Naive B cell (primary cell): ENCODE data around the gene CYFIP1. TPM values are rescaled to one million over a fixed set of nuclear protein-coding genes. Genes with fewer than 3 reads are reported as not detected.

Experiments
- ATAC-seq, 2 donors: fragments of 150-1000 bp; cut with Tn5 transposase; 2 replicates each; pipeline ENCODE4 v1.10.0; 2021; ENCODE audit warnings: low read depth in 2 of 2, mild to moderate bottlenecking in 2 of 2, moderate library complexity in 2 of 2
- DNase-seq: peaks from one replicate; pipeline ENCODE4 v3.0.0; 2022
- H3K27ac Mint-ChIP-seq, 6 donors: one replicate each; pipeline ENCODE4 v1.8.0; 2020 to 2022; ENCODE audit warnings: mild to moderate bottlenecking in 6 of 6, mixed read lengths in 6 of 6, moderate library complexity in 5 of 6, inconsistent platforms in 2 of 6
- H3K27me3 Mint-ChIP-seq, 3 donors: one replicate each; pipeline ENCODE4 v1.8.0; 2021 to 2022; ENCODE audit warnings: mixed read lengths in 3 of 3, mild to moderate bottlenecking in 1 of 3
- H3K36me3 Mint-ChIP-seq, 2 donors: one replicate each; pipeline ENCODE4 v1.8.0; 2020 to 2022; ENCODE audit warnings: mixed read lengths in 2 of 2, inconsistent platforms in 1 of 2, mild to moderate bottlenecking in 1 of 2
- H3K4me1 Mint-ChIP-seq, 3 donors: one replicate each; pipeline ENCODE4 v1.8.0; 2020 to 2022; ENCODE audit warnings: mixed read lengths in 3 of 3, inconsistent platforms in 1 of 3, mild to moderate bottlenecking in 1 of 3, moderate library complexity in 1 of 3
- H3K4me3 Mint-ChIP-seq, 8 donors: one replicate each; pipeline ENCODE4 v1.8.0; 2020 to 2022; ENCODE audit warnings: mild to moderate bottlenecking in 8 of 8, mixed read lengths in 8 of 8, moderate library complexity in 8 of 8, inconsistent platforms in 2 of 8
- H3K9me3 Mint-ChIP-seq, 7 donors: one replicate each; pipeline ENCODE4 v1.8.0; 2020 to 2022; ENCODE audit warnings: mixed read lengths in 7 of 7, mild to moderate bottlenecking in 5 of 7, inconsistent platforms in 2 of 7, moderate library complexity in 1 of 7
- polyA plus RNA-seq, 6 donors: library from polyadenylated mRNA; unstranded; fragments of 300-500 nt; fragmentation: Illumina TruSeq; gene quantifications; one replicate each; pipeline ENCODE4 v1.2.3, GENCODE V29; 2021; ENCODE audit warnings: low read depth in 6 of 6

Gene CYFIP1
- polyA plus RNA-seq, 6 donors from 2014 or later: 0.56 to 2.1 (median 0.86) TPM; not detected in 1

DNA sequence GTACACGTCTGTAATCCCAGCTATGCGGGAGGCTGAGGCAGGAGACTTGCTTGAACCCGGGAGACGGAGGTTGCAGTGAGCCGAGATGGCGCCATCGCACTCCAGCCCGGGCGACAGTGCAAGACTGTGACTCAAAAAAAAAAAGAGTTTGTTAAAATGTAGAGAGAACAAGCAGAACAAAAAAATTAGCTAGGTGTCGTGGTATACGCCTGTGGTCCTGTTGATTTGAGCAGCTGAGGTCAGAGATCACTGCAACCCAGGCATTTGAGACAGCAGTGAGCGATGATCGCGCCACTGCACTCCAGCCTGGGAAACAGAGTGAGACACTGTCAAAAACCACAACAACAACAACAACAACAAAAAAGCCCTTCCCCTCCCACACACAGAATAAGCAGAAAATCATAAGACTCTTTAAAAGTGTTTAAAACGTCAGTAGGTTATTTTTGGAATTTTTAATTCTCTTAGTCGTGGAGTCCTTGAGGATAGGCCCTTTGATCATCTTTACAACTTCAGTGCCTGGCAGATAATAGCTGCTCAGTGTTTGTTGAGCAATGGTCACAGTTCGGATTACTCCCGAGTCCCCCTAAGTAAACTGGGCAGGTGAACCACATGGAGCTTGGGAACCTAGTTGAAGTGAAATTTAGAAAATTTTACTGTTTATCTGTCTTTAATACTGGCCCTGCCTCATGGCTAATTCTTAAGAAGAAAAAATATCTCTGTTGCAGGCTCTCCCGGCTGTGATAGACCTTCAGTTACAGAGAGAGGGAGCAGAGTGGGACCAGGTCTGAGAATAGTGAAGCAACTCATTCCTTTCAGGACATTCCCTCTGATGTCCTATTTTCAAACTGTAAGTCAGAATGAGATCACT, 135.5 kb downstream of the CYFIP1 start:
- Mint-ChIP-seq H3K4me3 (peak overlapping the region in 3 of 8 donors; percentile 52 to 78 (median 53)), H3K9me3 (no peaks in the 10 kb centered on the region), H3K36me3 (peaks cover 9 to 12% of the 10 kb centered on the region in 2 donors), H3K27ac (peak overlapping the region; percentile 65 to 89 (median 78)), H3K4me1 (peaks cover 38 to 93% (median 59%) of the 10 kb centered on the region in 3 donors), H3K27me3 (no peaks in the 10 kb centered on the region)
- DNase-seq (no peak), ATAC-seq (no peak)

DNA sequence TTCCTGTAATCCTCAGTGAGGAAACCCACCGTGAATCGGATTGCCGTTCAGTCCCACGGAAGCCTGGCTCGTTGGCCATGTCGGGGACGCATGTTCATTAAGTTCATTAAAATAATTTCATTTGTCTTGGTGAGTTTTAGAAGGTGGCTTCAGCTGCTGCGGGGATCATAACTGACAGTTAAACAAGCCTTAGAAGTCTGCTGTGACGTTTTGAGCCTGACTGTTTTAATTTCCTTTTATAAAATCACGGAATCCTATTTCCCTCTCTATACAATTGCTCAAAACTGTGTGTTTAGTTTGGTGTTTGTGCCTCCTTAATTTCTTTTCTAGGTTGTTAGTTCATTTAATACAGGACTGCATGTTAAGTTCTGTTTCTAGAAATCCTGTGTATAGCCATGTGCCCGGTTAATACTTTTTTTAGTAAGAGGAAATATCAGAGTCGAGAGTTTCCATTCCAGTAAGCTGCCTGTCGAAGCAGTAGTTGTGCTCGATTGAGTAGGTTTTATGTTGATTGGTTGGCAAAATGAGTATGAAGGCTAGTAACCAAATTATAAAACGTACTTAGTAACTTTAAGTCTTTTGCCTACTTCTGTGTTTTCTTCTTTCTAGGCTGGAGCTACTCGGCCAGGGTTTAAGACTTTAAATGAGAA, 141.0 kb downstream of the CYFIP1 start:
- peak overlapping the region; percentile 98 to 99 (median 98) for H3K27ac Mint-ChIP-seq
- DNase-seq (peak; percentile 71), ATAC-seq (peak; percentile 44 to 46)
- H3K27me3 Mint-ChIP-seq: no peaks in the 10 kb centered on the region
- H3K9me3 Mint-ChIP-seq: peaks cover 0 to under 1% (median 0%) of the 10 kb centered on the region in 7 donors
- H3K4me3 Mint-ChIP-seq: peak overlapping the region; percentile 93 to 98 (median 95)
- H3K36me3 Mint-ChIP-seq: peaks cover 6 to 9% of the 10 kb centered on the region in 2 donors
- H3K4me1 Mint-ChIP-seq: peaks cover 25 to 49% (median 45%) of the 10 kb centered on the region in 3 donors

DNA sequence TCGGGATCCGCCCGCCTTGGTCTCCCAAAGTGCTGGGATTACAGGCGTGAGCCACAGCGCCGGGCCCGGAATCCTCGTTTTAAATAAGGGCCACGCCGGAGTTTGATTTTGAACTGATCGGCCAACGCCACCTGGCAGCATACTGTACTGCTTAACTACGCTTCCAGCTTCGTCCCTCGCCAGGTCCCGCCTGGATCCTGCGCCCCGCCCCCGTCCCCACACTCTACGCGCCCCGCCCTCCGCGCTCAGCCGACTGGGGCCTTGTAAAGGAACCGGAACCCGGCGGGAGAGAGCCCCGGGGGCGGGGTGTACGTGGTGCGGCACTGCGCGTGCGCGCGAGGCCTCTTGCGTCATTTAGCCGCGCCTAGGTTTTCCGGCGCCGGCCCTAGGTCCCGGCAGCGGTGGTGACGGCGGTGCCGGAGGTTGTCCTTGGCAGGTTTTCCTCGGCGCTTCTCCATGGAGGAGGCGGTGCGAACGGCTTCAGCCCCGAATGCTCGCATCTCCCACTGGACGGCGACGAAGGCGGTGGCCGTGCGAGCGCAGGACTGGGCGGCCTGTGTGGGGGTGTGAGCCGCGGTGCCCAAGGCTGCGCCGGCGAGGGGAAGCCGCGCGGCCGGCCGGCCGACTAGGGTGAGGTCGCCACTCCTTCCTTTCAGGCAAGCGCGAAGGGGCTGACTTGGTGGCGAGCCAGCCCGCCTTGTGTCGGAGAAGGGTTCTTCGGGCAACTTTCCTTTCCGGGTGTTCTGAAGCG, 141.7 kb downstream of the CYFIP1 start, which contains the start of gene NIPA2:
NIPA2 (plus strand) TSS at position 375 of the 751 bp plus-strand sequence. CDS start 13,066 bp downstream, outside the sequence.
- H3K36me3 Mint-ChIP-seq: peaks cover 6 to 9% of the 10 kb centered on the region in 2 donors
- H3K4me3 Mint-ChIP-seq: peak within 1 kb of the TSS; percentile 93 to 98 (median 95)
- peak; percentile 98 for DNase-seq
- peaks cover 0 to 3% (median 0%) of the 10 kb centered on the region in 7 donors for H3K9me3 Mint-ChIP-seq
- ATAC-seq: peak; percentile 71 to 77
- H3K27ac Mint-ChIP-seq: peak within 1 kb of the TSS; percentile 98 to 99 (median 98)
- H3K27me3 Mint-ChIP-seq: no peaks in the 10 kb centered on the region
- peaks cover 25 to 44% (median 43%) of the 10 kb centered on the region in 3 donors for H3K4me1 Mint-ChIP-seq

DNA sequence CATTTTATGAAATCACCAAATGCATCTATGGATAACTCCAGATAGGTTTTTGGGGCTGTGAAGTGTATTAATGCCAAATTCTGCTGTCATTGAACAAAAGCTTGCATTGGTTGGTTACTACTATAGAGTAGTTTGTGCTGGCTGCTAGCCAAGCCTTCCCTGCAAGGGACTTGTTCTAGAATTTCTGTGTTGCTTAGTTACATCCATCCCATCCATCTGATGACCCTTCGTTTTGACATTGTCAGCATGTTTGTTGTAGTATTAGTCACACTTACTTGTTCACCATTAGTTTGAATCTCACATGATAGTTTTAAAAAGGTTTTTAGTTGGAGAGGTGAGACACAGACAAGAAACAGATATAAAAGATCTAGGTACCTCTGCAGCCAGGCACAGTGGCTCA, 148.7 kb downstream of the CYFIP1 start:
- DNase-seq (no peak), ATAC-seq (no peak)
- no peaks in the 10 kb centered on the region for H3K27me3 Mint-ChIP-seq
- H3K9me3 Mint-ChIP-seq: peaks cover 0 to 7% (median 5%) of the 10 kb centered on the region in 7 donors
- H3K36me3 Mint-ChIP-seq: peaks cover 0 to 9% of the 10 kb centered on the region in 2 donors
- no peaks in the 10 kb centered on the region for H3K4me1 Mint-ChIP-seq
- no peak overlapping the region for H3K4me3 Mint-ChIP-seq
- no peak overlapping the region for H3K27ac Mint-ChIP-seq

DNA sequence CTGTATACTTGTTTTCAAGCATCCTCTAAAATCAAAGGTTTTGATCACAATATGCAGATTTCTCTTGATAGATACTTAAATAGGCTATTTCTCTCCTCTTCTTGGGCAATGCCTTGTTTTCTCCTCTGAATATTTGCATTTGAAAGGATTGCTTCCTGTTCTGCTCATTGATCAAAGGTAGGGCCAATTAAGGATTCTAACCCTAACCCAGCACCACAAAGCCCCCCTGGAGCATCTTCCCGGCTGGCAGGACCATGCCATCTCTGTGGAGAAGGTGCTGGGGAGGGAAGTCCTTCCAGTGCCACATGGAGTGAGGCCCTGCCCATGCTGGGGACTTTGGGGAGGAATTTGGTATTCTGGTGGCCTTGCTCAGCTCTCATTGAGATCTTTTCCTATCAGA, 153.0 kb downstream of the CYFIP1 start:
- no peaks in the 10 kb centered on the region for H3K27me3 Mint-ChIP-seq
- H3K27ac Mint-ChIP-seq: no peak overlapping the region
- no peaks in the 10 kb centered on the region for H3K9me3 Mint-ChIP-seq
- no peak overlapping the region for H3K4me3 Mint-ChIP-seq
- ATAC-seq: no peak
- no peaks in the 10 kb centered on the region for H3K4me1 Mint-ChIP-seq
- H3K36me3 Mint-ChIP-seq: peaks cover 9 to 17% of the 10 kb centered on the region in 2 donors
- no peak for DNase-seq

GRCh38 chr15:22823495-22824128, 156.6 kb downstream of the CYFIP1 start:
- ATAC-seq (no peak), DNase-seq (no peak)
- Mint-ChIP-seq H3K4me3 (no peak overlapping the region), H3K27me3 (no peaks in the 10 kb centered on the region), H3K36me3 (peaks cover 17 to 27% of the 10 kb centered on the region in 2 donors), H3K9me3 (no peaks in the 10 kb centered on the region), H3K27ac (no peak overlapping the region), H3K4me1 (no peaks in the 10 kb centered on the region)

- no peak overlapping the region for H3K4me3 Mint-ChIP-seq
- DNase-seq (no peak), ATAC-seq (no peak)
- H3K27me3 Mint-ChIP-seq: no peaks in the 10 kb centered on the region
- H3K27ac Mint-ChIP-seq: no peak overlapping the region
- peaks cover 0 to 2% (median 0%) of the 10 kb centered on the region in 3 donors for H3K4me1 Mint-ChIP-seq
- no peaks in the 10 kb centered on the region for H3K9me3 Mint-ChIP-seq
- peaks cover 21 to 27% of the 10 kb centered on the region in 2 donors for H3K36me3 Mint-ChIP-seq
Observed at GRCh38 chr15:22819651-22820050, 160.5 kb downstream of the CYFIP1 start.

Other genes with a start within 250 kb of the CYFIP1 start
- 10 to 100 TPM in 1 of 6 donors, 1 to 10 TPM in 5; 3.4 to 13.9 (median 5.6) TPM for gene NIPA1, start 193.7 kb downstream of the CYFIP1 start, polyA plus RNA-seq
- gene NIPA2, start 141.7 kb downstream of the CYFIP1 start, polyA plus RNA-seq: 100 to 1,000 TPM in 2 of 6 donors, 10 to 100 TPM in 4; 76.0 to 103 (median 98.8) TPM
- gene TUBGCP5, start 59.2 kb upstream of the CYFIP1 start, polyA plus RNA-seq: 1 to 10 TPM; 2.9 to 6.6 (median 4.2) TPM
- not detected for gene GOLGA6L1, start 156.5 kb upstream of the CYFIP1 start, polyA plus RNA-seq